Progenitor cell of endocrine pancreas (in vitro differentiated cells): ENCODE data around the gene SETD6. TPM values are rescaled to one million over a fixed set of nuclear protein-coding genes. Genes with fewer than 3 reads are reported as not detected.
"Not testable (repeated sequence)": the region's sequence is repeated elsewhere in the genome, so short reads cannot be mapped to it uniquely, and the experiment has no call there.

Experiments used
- DNase-seq: peaks from one replicate; pipeline ENCODE4 v3.0.0; 2021; ENCODE audit warnings: low spot score; ENCODE audit not compliant: unreplicated experiment
- H3K27ac Mint-ChIP-seq: 2 replicates; pipeline ENCODE4 v1.8.0; 2021; ENCODE audit warnings: mild to moderate bottlenecking, moderate library complexity, mixed read lengths
- H3K27me3 Mint-ChIP-seq: 2 replicates; pipeline ENCODE4 v1.8.0; 2021; ENCODE audit warnings: mixed read lengths
- H3K36me3 Mint-ChIP-seq: 2 replicates; pipeline ENCODE4 v1.8.0; 2022; ENCODE audit warnings: mixed read lengths; ENCODE audit not compliant: insufficient read depth
- H3K4me1 Mint-ChIP-seq: 2 replicates; pipeline ENCODE4 v1.8.0; 2021; ENCODE audit warnings: low read depth, mixed read lengths
- H3K4me3 Mint-ChIP-seq: 2 replicates; pipeline ENCODE4 v1.8.0; 2021; ENCODE audit warnings: low read depth, mild to moderate bottlenecking, moderate library complexity, mixed read lengths
- H3K9me3 Mint-ChIP-seq: 2 replicates; pipeline ENCODE4 v1.8.0; 2021; ENCODE audit warnings: low read depth, mixed read lengths
- CTCF ChIP-seq: fragments of 200-600 bp; sonication (generic); IDR thresholded peaks from one replicate; pipeline ENCODE4 v1.5.0; 2021; ENCODE audit warnings: antibody characterized with exemption, mild to moderate bottlenecking; ENCODE audit not compliant: unreplicated experiment
- total RNA-seq: library from RNA; stranded (reverse); gene quantifications from 2 replicates; pipeline ENCODE4 v1.2.1, GENCODE V29; 2021

The SETD6 gene
- total RNA-seq, 1 donor from 2014 or later = 33.7 TPM

GRCh38 chr16:58488531-58488930 is 26.8 kb upstream of the SETD6 start:
- Mint-ChIP-seq H3K27me3 (no peaks in the 10 kb centered on the region), H3K4me3 (no peak overlapping the region), H3K4me1 (peaks cover 1% of the 10 kb centered on the region), H3K9me3 (no peaks in the 10 kb centered on the region), H3K36me3 (no peaks in the 10 kb centered on the region), H3K27ac (no peak overlapping the region)
- no peak for DNase-seq
- TF ChIP-seq CTCF = no peak

- no peaks in the 10 kb centered on the region for H3K9me3 Mint-ChIP-seq
- H3K4me1 Mint-ChIP-seq = peaks cover 1% of the 10 kb centered on the region
- no peak overlapping the region for H3K27ac Mint-ChIP-seq
- no peak overlapping the region for H3K4me3 Mint-ChIP-seq
- TF ChIP-seq CTCF = no peak
- no peaks in the 10 kb centered on the region for H3K36me3 Mint-ChIP-seq
- no peaks in the 10 kb centered on the region for H3K27me3 Mint-ChIP-seq
- DNase-seq = no peak
Measured at GRCh38 chr16:58490065-58490464, 25.3 kb upstream of the SETD6 start.

- not testable (repeated sequence) for H3K27ac Mint-ChIP-seq, H3K9me3 Mint-ChIP-seq, DNase-seq, H3K4me3 Mint-ChIP-seq, H3K36me3 Mint-ChIP-seq, H3K27me3 Mint-ChIP-seq, H3K4me1 Mint-ChIP-seq
Measured at GRCh38 chr16:58490539-58490938, 24.8 kb upstream of the SETD6 start.

GRCh38 chr16:58492066-58492465 is 23.3 kb upstream of the SETD6 start:
- Mint-ChIP-seq H3K9me3 (no peaks in the 10 kb centered on the region), H3K4me3 (no peak overlapping the region), H3K36me3 (no peaks in the 10 kb centered on the region), H3K4me1 (peaks cover 1% of the 10 kb centered on the region), H3K27ac (no peak overlapping the region), H3K27me3 (no peaks in the 10 kb centered on the region)
- no peak for TF ChIP-seq CTCF
- no peak for DNase-seq

GRCh38 chr16:58492735-58493134 is 22.6 kb upstream of the SETD6 start:
- H3K36me3 Mint-ChIP-seq = no peaks in the 10 kb centered on the region
- DNase-seq = no peak
- no peak overlapping the region for H3K4me3 Mint-ChIP-seq
- H3K27me3 Mint-ChIP-seq = no peaks in the 10 kb centered on the region
- H3K27ac Mint-ChIP-seq = no peak overlapping the region
- no peak for TF ChIP-seq CTCF
- H3K9me3 Mint-ChIP-seq = no peaks in the 10 kb centered on the region
- peaks cover 1% of the 10 kb centered on the region for H3K4me1 Mint-ChIP-seq

- DNase-seq = no peak
- Mint-ChIP-seq H3K27ac (no peak overlapping the region), H3K4me1 (peaks cover 1% of the 10 kb centered on the region), H3K36me3 (no peaks in the 10 kb centered on the region), H3K4me3 (no peak overlapping the region), H3K27me3 (no peaks in the 10 kb centered on the region), H3K9me3 (no peaks in the 10 kb centered on the region)
- TF ChIP-seq CTCF = no peak
Measured at GRCh38 chr16:58493756-58494431, 21.4 kb upstream of the SETD6 start.
